HG03139 (cell line): ENCODE data around the gene C19orf81.
"Not testable (repeated sequence)": the region's sequence is repeated elsewhere in the genome, so short reads cannot be mapped to it uniquely, and the experiment has no call there.

Source experiments
- ATAC-seq: cut with Tn5 transposase; IDR thresholded peaks from one replicate; pipeline ENCODE4 v1.9.1; 2021; ENCODE audit not compliant: unreplicated experiment

Gene C19orf81

GRCh38 chr19:50649433-50650391 is at the start of gene C19orf81:
Gene C19orf81, plus strand, starts transcription at chr19:50649445. Its CDS starts 0 bp downstream, at chr19:50649445.
- ATAC-seq, result no peak

GRCh38 chr19:50601407-50602088 is 47.7 kb upstream of the C19orf81 start:
- no peak for ATAC-seq

GRCh38 chr19:50602089-50602422 is 47.2 kb upstream of the C19orf81 start:
- ATAC-seq, result no peak

GRCh38 chr19:50602496-50602895 is 46.7 kb upstream of the C19orf81 start:
- ATAC-seq, result no peak

GRCh38 chr19:50602935-50603334 is 46.3 kb upstream of the C19orf81 start:
- no peak for ATAC-seq

- not testable (repeated sequence) for ATAC-seq
Measured at GRCh38 chr19:50604264-50605073, 44.8 kb upstream of the C19orf81 start.

GRCh38 chr19:50606059-50606836 is 43.0 kb upstream of the C19orf81 start:
- ATAC-seq, result not testable (repeated sequence)

- ATAC-seq, result no peak
Measured at GRCh38 chr19:50607388-50607787, 41.9 kb upstream of the C19orf81 start.

- ATAC-seq, result no peak
Measured at GRCh38 chr19:50607874-50608785, 41.1 kb upstream of the C19orf81 start.

GRCh38 chr19:50612504-50613404 is 36.5 kb upstream of the C19orf81 start:
- not testable (repeated sequence) for ATAC-seq

- not testable (repeated sequence) for ATAC-seq
Measured at GRCh38 chr19:50618379-50618778, 30.9 kb upstream of the C19orf81 start.

GRCh38 chr19:50619184-50619583 is 30.1 kb upstream of the C19orf81 start:
- not testable (repeated sequence) for ATAC-seq

- not testable (repeated sequence) for ATAC-seq
Measured at GRCh38 chr19:50620394-50620906, 28.8 kb upstream of the C19orf81 start.

GRCh38 chr19:50624949-50625600 is 24.2 kb upstream of the C19orf81 start:
- ATAC-seq, result no peak

- ATAC-seq, result no peak
Measured at GRCh38 chr19:50626011-50626410, 23.2 kb upstream of the C19orf81 start.

GRCh38 chr19:50626795-50627194 is 22.4 kb upstream of the C19orf81 start:
- ATAC-seq, result no peak

- no peak for ATAC-seq
Measured at GRCh38 chr19:50628146-50628545, 21.1 kb upstream of the C19orf81 start.

GRCh38 chr19:50628551-50628950 is 20.7 kb upstream of the C19orf81 start:
- ATAC-seq, result no peak
